Non-pigmented ciliary epithelial cell (primary cell): Measurements from ENCODE around the gene GRIP1.
"Not testable (repeated sequence)": the region's sequence is repeated elsewhere in the genome, so short reads cannot be mapped to it uniquely, and the experiment has no call there.

Source experiments
- DNase-seq: peaks from one replicate; pipeline ENCODE4 v3.0.0-alpha.2; 2010; ENCODE audit warnings: low read depth

GRIP1 gene

DNA sequence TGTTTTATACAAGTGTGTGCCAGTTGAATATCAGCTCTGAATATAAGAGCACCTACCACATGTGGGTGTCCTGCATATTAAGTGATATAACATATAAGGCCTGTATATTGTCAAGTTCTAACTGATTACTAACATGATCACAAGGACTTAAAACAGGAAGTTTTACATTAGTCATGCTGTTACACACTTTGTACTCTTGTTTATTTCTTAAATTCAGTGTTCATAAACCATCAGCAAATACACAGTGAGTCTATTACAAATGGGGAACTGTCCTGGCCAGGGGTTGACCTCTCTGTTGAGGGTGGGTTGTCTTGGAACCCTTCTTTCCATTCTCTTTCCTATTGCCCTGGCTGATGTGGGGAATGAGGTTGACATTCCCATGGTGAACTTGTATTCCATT, 357.4 kb downstream of the GRIP1 start:
- no peak for DNase-seq

- DNase-seq = no peak
Observed at GRCh38 chr12:66320996-66321395, 357.9 kb downstream of the GRIP1 start.

DNA sequence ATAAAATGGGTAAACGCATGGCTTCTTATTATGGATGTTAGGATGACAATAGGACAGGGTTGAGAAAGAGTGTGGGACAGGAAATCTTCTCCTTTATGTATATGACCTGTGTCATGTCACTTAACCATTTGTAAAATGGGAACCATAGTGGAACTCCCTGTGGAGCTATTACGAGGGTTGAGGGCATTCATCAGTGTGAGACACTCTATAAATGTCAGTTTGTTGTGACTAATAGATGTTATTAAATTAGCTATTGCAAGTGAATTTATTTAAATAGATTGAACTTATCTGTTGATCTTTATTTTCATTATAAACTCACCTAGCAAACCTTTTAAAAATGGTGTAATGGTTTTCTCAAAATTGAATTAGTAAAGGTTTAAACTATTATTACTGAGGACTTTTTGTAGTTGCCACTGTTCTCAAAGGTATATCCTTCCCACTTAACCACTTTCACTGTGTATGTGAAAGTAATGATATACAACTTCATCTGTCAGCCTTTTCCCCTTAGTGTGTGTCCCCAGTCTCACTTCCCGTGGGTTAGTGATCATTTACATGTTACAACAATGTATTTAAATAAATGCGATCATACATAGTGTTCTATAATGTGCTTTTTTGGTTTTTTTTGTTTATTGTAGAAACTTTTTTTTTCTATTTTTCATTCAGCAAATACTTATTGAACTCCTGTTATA, 359.5 kb downstream of the GRIP1 start:
- no peak for DNase-seq

- no peak for DNase-seq
Observed at GRCh38 chr12:66314278-66314677, 364.6 kb downstream of the GRIP1 start.

GRCh38 chr12:66312189-66312588, 366.7 kb downstream of the GRIP1 start:
- DNase-seq = no peak

- DNase-seq = no peak
Observed at GRCh38 chr12:66309606-66310005, 369.3 kb downstream of the GRIP1 start.

DNA sequence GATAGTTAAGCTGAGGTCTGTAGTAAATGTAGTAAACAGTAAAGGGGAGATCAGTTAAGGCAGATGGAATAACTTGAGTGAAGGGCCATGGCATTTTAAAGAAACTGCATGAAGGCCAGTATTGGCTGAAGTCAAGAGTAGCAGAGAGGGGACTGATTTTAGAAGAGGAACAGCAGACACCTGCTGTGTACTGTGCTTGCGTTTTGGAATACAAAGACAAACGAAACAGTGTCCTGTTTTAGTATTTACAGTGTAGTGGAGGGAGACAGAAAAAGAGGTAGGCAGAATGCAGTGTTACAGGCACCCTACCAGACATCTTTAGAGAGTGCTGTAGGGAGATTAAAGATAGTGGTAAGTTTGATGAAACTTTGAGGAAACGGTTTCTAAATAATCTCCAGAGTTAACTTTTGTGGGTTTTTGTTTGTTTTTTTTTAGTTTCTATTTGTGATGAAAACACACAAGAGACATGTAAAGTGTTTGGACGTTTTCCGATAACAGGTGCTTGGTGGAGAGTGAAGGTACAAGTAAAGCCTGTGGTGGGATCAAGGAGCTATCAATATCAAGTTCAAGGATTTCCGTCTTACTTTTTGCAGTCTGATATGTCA, 374.5 kb downstream of the GRIP1 start:
- DNase-seq = no peak

- not testable (repeated sequence) for DNase-seq
Observed at GRCh38 chr12:66303316-66303804, 375.5 kb downstream of the GRIP1 start.

- no peak for DNase-seq
Observed at GRCh38 chr12:66302827-66303169, 376.1 kb downstream of the GRIP1 start.

DNA sequence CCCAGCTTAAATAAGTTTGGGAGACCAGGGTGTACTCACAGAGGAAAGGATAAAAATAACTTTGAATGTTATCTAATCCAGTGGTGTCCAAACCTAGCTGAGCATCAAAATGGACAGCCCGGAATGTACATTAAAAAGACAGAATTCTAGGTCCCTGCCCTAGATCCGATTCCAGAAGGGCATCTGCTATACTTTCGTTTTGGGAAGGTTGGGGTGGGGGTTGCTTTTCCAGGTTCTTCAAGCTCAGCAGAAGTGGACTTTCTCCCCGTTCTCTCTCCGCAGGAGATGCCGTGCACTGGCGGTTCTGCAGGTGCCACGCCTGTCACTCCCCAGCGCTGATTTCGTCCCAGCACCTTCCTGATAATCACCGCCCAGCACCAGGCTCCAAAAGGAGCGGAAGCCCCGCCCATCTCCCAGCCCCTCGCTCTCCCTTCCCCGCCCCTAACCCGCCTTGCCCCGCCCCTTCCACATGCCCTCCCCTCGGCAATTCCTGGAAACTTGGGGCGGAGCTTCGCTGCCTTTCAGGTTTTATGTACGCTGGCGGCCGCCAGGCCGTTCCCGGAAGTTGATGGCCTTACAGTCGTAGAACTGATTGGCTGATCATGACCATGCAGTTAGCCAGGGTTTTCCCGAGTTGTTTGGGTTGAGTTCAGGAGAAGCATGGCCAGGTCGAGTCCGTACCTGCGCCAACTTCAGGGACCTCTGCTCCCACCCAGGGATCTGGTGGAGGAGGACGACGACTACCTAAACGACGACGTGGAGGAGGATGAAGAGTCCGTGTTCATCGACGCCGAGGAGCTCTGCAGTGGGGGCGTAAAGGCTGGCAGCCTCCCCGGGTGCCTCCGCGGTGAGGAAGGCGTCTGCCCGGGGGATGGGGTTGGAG, 376.7 kb downstream of the GRIP1 start, which contains the start of gene HELB:
HELB (plus strand) TSS at position 550 of the 883 bp plus-strand sequence; CDS start at position 661, 111 bp downstream.
- DNase-seq = peak; percentile 82

- DNase-seq = no peak
Observed at GRCh38 chr12:66297923-66298322, 381.0 kb downstream of the GRIP1 start.
